HepG2 (cell line): ENCODE results near the gene TP53I3. TPM values are rescaled to one million over a fixed set of nuclear protein-coding genes. Genes with fewer than 3 reads are reported as not detected.

Experiments
- ARHGAP35 ChIP-seq: sonication (generic); formaldehyde crosslinking; IDR thresholded peaks from 2 replicates; pipeline ENCODE4 v1.9.0; 2022; ENCODE audit warnings: mild to moderate bottlenecking, inconsistent platforms, moderate library complexity, missing genetic modification reagents, borderline replicate concordance
- CENPX ChIP-seq: sonication (generic); formaldehyde crosslinking; IDR thresholded peaks from 2 replicates; pipeline ENCODE4 v1.9.0; 2021; ENCODE audit warnings: mild to moderate bottlenecking, missing genetic modification reagents, moderate library complexity
- HDAC2 ChIP-seq: sonication (generic); formaldehyde crosslinking; IDR thresholded peaks from 2 replicates; pipeline ENCODE4 v1.4.0; 2020; ENCODE audit warnings: missing genetic modification reagents
- MATR3 ChIP-seq: sonication (generic); formaldehyde crosslinking; IDR thresholded peaks from 2 replicates; pipeline ENCODE4 v1.4.0; 2020; ENCODE audit warnings: missing genetic modification reagents
- MED8 ChIP-seq: sonication (generic); formaldehyde crosslinking; IDR thresholded peaks from 2 replicates; pipeline ENCODE4 v1.8.1; 2023; ENCODE audit warnings: mild to moderate bottlenecking, missing genetic modification reagents; ENCODE audit not compliant: insufficient replicate concordance
- MEIS1 ChIP-seq: sonication (generic); formaldehyde crosslinking; IDR thresholded peaks from 2 replicates; pipeline ENCODE4 v1.9.0; 2021; ENCODE audit warnings: mild to moderate bottlenecking, missing genetic modification reagents, moderate library complexity, borderline replicate concordance
- MIXL1 ChIP-seq: IDR thresholded peaks from 2 replicates; pipeline ENCODE4 v1.6.1; 2016
- PCBP1 ChIP-seq: fragments of 200-400 bp; formaldehyde crosslinking; IDR thresholded peaks from 2 replicates; pipeline ENCODE4 v1.6.1; 2017; ENCODE audit warnings: mild to moderate bottlenecking, low read depth, low read length, borderline replicate concordance
- RFX5 ChIP-seq: IDR thresholded peaks from 2 replicates; pipeline ENCODE4 v1.6.1; 2011; ENCODE audit warnings: low read depth, low read length, improper control_type of control experiment
- SMARCE1 ChIP-seq: fragments of 450-650 bp; IDR thresholded peaks from 2 replicates; pipeline ENCODE4 v1.6.1; 2017; ENCODE audit warnings: borderline replicate concordance
- TIGD3 ChIP-seq: sonication (generic); formaldehyde crosslinking; IDR thresholded peaks from 2 replicates; pipeline ENCODE4 v1.5.1; 2020; ENCODE audit warnings: mild to moderate bottlenecking, missing genetic modification reagents, borderline replicate concordance
- ZKSCAN5 ChIP-seq: sonication (generic); formaldehyde crosslinking; IDR thresholded peaks from 2 replicates; pipeline ENCODE4 v1.5.1; 2020; ENCODE audit warnings: mild to moderate bottlenecking, missing genetic modification reagents
- ZNF839 ChIP-seq: sonication (generic); formaldehyde crosslinking; IDR thresholded peaks from 2 replicates; pipeline ENCODE4 v1.4.0; 2020; ENCODE audit warnings: missing genetic modification reagents, mild to moderate bottlenecking, borderline replicate concordance
- polyA plus RNA-seq, 8 experiments: library from polyadenylated mRNA; depleted of rRNA in 3 of 8; stranded (reverse) in 7 of 8; unstranded in 1 of 8; fragments of >200 nt; fragmentation: Illumina TruSeq in 4 of 8; extraction: Trizol in 4 of 8; gene quantifications; 2 replicates each; pipeline versions ENCODE4 v1.2.1 to v1.2.3, GENCODE V29; 2011 to 2016; ENCODE audit warnings: low read depth in 4 of 8, missing spikeins in 1 of 8, mixed read lengths in 1 of 8; ENCODE audit not compliant: insufficient read depth in 1 of 8
- total RNA-seq, 5 experiments: library from RNA; depleted of rRNA; stranded (reverse); fragments of >200 nt; fragmentation: Illumina TruSeq; extraction: Trizol; gene quantifications; 2 replicates each; pipeline ENCODE4 v1.2.3, GENCODE V29; 2016; ENCODE audit warnings: low read depth in 1 of 5
- TF ChIP-seq, protein P1 (sequence below): fragments of 450-650 bp; IDR thresholded peaks from 2 replicates; pipeline ENCODE4 v1.6.1; 2017
- TF ChIP-seq, protein P2 (sequence below): sonication (generic); formaldehyde crosslinking; IDR thresholded peaks from 2 replicates; pipeline ENCODE4 v1.9.0; 2021; ENCODE audit warnings: missing genetic modification reagents, mild to moderate bottlenecking, borderline replicate concordance
- TF ChIP-seq, protein P3 (sequence below): sonication (generic); formaldehyde crosslinking; IDR thresholded peaks from 2 replicates; pipeline ENCODE4 v1.8.0; 2023; ENCODE audit warnings: mild to moderate bottlenecking, missing genetic modification reagents
- TF ChIP-seq, protein P4 (sequence below): sonication (generic); formaldehyde crosslinking; IDR thresholded peaks from 2 replicates; pipeline ENCODE4 v1.5.1; 2020; ENCODE audit warnings: missing genetic modification reagents, mild to moderate bottlenecking, borderline replicate concordance
- TF ChIP-seq, protein P5 (sequence below): sonication (generic); formaldehyde crosslinking; IDR thresholded peaks from 2 replicates; pipeline ENCODE4 v1.8.0; 2022; ENCODE audit warnings: mild to moderate bottlenecking, missing genetic modification reagents, borderline replicate concordance

The TP53I3 gene
- total and polyA plus RNA-seq, 2 of the 13 experiments (the other 11 are each of a cell fraction or from before 2014, with no cell fraction given), result 25.0 to 44.1 TPM

- peak; percentile 98 for TF ChIP-seq HDAC2
- no peak for TF ChIP-seq SMARCE1
- TF ChIP-seq, protein P1, sequence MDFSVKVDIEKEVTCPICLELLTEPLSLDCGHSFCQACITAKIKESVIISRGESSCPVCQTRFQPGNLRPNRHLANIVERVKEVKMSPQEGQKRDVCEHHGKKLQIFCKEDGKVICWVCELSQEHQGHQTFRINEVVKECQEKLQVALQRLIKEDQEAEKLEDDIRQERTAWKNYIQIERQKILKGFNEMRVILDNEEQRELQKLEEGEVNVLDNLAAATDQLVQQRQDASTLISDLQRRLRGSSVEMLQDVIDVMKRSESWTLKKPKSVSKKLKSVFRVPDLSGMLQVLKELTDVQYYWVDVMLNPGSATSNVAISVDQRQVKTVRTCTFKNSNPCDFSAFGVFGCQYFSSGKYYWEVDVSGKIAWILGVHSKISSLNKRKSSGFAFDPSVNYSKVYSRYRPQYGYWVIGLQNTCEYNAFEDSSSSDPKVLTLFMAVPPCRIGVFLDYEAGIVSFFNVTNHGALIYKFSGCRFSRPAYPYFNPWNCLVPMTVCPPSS, result no peak
- no peak for TF ChIP-seq RFX5
- TF ChIP-seq MIXL1 (CRISPR knock-in tag), result peak; percentile 92
- TF ChIP-seq MED8 (CRISPR knock-in tag), result peak; percentile 88
- peak; percentile 88; the same call in 1 of the 2 replicates for TF ChIP-seq PCBP1
- TF ChIP-seq, protein P2, sequence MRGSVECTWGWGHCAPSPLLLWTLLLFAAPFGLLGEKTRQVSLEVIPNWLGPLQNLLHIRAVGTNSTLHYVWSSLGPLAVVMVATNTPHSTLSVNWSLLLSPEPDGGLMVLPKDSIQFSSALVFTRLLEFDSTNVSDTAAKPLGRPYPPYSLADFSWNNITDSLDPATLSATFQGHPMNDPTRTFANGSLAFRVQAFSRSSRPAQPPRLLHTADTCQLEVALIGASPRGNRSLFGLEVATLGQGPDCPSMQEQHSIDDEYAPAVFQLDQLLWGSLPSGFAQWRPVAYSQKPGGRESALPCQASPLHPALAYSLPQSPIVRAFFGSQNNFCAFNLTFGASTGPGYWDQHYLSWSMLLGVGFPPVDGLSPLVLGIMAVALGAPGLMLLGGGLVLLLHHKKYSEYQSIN (CRISPR knock-in tag), result no peak
- no peak for TF ChIP-seq CENPX (CRISPR knock-in tag)
- TF ChIP-seq ZKSCAN5 (CRISPR knock-in tag), result peak; percentile 76; the same call in 1 of the 2 replicates
- TF ChIP-seq MEIS1 (CRISPR knock-in tag), result peak; percentile 90; the same call in 1 of the 2 replicates
- peak; percentile 57; the same call in 1 of the 2 replicates for TF ChIP-seq ZNF839 (CRISPR knock-in tag)
- TF ChIP-seq, protein P3, sequence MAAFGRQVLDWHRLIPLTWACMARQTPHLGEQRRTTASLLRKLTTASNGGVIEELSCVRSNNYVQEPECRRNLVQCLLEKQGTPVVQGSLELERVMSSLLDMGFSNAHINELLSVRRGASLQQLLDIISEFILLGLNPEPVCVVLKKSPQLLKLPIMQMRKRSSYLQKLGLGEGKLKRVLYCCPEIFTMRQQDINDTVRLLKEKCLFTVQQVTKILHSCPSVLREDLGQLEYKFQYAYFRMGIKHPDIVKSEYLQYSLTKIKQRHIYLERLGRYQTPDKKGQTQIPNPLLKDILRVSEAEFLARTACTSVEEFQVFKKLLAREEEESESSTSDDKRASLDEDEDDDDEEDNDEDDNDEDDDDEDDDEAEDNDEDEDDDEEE (CRISPR knock-in tag), result peak; percentile 62; the same call in 1 of the 2 replicates
- peak; percentile 95; the same call in 1 of the 2 replicates for TF ChIP-seq TIGD3 (CRISPR knock-in tag)
- TF ChIP-seq, protein P4, sequence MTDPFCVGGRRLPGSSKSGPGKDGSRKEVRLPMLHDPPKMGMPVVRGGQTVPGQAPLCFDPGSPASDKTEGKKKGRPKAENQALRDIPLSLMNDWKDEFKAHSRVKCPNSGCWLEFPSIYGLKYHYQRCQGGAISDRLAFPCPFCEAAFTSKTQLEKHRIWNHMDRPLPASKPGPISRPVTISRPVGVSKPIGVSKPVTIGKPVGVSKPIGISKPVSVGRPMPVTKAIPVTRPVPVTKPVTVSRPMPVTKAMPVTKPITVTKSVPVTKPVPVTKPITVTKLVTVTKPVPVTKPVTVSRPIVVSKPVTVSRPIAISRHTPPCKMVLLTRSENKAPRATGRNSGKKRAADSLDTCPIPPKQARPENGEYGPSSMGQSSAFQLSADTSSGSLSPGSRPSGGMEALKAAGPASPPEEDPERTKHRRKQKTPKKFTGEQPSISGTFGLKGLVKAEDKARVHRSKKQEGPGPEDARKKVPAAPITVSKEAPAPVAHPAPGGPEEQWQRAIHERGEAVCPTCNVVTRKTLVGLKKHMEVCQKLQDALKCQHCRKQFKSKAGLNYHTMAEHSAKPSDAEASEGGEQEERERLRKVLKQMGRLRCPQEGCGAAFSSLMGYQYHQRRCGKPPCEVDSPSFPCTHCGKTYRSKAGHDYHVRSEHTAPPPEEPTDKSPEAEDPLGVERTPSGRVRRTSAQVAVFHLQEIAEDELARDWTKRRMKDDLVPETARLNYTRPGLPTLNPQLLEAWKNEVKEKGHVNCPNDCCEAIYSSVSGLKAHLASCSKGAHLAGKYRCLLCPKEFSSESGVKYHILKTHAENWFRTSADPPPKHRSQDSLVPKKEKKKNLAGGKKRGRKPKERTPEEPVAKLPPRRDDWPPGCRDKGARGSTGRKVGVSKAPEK (CRISPR knock-in tag), result peak; percentile 90; the same call in 1 of the 2 replicates
- TF ChIP-seq MATR3, result no peak
- TF ChIP-seq, protein P5, sequence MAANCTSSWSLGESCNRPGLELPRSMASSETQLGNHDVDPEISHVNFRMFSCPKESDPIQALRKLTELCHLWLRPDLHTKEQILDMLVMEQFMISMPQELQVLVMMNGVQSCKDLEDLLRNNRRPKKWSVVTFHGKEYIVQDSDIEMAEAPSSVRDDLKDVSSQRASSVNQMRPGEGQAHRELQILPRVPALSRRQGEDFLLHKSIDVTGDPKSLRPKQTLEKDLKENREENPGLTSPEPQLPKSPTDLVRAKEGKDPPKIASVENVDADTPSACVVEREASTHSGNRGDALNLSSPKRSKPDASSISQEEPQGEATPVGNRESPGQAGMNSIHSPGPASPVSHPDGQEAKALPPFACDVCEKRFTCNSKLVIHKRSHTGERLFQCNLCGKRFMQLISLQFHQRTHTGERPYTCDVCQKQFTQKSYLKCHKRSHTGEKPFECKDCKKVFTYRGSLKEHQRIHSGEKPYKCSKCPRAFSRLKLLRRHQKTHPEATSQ (CRISPR knock-in tag), result peak; percentile 86; the same call in 1 of the 2 replicates
- TF ChIP-seq ARHGAP35 (CRISPR knock-in tag), result no peak; the same call in 1 of the 2 replicates
Measured at GRCh38 chr2:24075915-24076848, 8.5 kb downstream of the TP53I3 start, which contains the start of gene SF3B6 (continued).
